ENCODE measurements around the gene CREG1.

The CREG1 gene

DNA sequence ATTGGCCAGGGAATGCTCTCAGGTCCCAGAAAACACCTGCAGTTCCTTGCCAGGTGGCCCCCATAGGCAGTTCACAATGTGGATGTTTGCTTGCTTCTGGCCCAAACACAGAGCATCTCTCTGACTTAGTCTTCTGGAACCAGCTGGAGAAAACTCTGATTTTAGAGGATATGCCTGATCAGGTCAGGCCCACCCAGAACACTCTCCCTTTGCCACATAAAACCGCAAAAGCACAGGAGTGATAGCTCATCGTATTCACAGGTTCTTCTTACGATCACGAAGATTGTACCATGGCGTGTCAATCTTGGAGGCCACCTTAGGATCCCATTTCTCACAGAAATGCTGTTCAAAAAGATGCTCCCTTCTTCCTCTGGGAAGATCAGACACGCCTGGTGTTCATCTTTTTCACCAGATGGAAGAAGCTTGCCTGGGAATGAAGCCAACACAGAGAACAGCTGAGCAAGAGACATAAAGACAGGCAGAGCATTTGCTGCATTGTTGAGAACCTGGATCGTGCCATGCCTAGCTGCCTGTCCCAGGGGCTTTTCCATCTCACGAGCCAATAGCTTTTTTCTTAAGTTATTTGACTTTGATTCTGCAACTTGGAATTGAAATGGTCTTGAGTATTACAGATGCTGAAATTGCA, 23.6 kb downstream of the CREG1 start:
- no peak for DNase-seq

GRCh38 chr1:167528057-167528728, 25.4 kb downstream of the CREG1 start:
- DNase-seq, result no peak

GRCh38 chr1:167526667-167527383, 26.7 kb downstream of the CREG1 start:
- DNase-seq, result no peak

DNA sequence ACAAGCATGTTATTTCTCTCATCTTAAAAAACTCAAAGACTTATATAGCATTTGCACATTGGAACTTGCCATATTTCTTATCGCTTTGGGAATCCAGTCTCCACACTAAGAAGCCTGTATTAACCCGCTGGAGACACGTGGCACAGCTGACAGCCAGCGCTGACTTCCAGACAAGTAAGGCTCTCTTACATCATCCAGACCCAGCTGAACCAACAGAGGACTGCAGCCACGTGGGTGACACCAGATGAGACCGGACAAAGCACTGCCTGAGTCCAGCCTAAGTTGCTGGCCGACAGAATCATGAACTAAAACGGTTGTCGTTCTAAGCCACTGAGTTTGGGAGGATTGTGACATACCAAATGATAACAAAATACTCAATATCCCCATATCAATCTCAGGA, 28.9 kb downstream of the CREG1 start:
- no peak for DNase-seq

DNA sequence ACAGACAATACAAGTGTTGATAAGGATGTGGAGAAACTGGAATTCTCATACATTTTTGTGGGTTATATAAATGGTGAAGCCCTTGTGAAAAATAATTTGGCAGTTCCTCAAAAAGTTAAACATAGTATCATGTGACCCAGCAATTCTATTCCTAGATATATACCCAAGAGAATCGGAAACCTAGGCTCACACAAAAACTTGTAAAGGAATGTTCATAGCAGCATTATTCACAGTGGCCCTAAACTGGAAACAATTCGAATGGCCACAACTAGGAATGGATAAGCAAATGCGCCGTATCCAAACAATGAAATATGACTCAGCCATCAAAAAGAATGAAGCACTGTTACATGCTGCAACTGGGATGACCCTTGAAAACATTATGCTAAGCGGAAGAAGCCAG, 31.3 kb downstream of the CREG1 start:
- no peak for DNase-seq

- DNase-seq, result no peak
These were observed 32.8 kb downstream of the CREG1 start for GRCh38 chr1:167520711-167521206.

DNA sequence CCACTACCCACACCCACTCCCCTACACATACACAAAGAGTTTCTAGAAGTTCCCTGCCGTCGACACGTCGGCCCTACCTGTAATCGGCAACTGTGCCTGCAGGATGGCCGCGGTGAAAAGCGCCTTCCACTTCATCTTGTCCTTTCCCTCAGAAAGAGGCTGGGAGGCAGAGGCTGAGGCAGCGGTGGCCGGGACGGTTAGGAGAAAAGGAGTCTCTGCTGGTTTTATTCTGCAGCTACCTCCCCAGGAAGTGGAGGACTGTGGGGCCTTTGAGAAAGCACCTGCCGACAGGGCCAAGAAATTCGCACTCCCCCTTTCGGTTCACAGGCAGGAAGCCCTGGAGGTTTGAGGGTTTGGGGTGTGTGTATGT, 35.2 kb downstream of the CREG1 start, which contains the start of gene CD247:
Gene CD247, minus strand, starts transcription at position 199 of the 370 bp plus-strand sequence. Its CDS starts 64 bp downstream, at position 135.
- no peak for DNase-seq

- no peak for DNase-seq
These were observed 35.8 kb downstream of the CREG1 start for GRCh38 chr1:167517535-167518330.

DNA sequence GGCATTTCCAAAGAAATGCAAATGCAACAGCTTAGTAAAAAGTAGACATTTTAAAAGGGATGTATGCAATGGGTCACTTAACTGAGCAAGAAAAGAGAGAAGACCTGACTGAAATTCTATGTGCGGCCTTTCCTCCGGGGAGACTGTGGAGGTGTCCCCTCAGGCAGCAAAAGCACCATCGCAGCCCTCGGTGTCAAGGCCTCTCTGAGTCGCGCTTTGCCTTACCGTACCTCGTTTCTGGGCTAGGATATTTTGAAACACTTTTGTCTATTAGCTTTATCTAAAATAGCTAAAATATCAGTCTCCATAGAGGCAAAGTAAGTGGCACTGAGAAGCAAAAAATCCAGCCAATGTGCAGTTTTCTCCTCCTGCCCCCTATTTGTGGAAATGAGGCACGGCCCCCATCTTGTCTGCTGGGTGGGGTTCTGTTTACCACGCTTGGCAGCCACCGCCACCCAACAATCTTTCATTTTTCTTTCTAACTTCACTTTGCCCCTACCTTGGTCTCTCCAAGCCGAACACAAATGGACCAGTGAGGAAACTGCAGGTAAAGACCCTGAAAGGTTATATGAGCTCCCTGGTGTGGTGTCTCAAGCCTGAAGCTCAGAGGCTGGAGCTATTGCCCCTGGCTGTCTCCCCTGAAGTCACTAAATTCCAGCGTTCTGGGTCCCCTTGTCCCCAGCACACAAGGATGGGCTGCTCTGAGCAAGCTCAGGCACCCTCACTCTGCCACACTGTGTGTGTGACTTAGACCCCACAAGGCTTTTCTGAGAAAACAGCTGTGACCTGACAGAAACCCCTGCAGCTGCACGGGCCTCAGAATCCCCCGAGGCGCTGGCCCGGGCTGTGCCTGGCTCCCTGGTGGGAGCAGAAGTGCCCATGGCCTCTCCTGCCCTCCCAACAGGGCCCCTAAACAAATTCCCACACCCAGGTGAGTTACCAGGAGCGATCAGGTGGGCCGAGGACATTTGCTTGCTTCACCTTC, 36.9 kb downstream of the CREG1 start:
- no peak for DNase-seq

- DNase-seq, result no peak
These were observed 37.7 kb downstream of the CREG1 start for GRCh38 chr1:167515893-167516321.

DNA sequence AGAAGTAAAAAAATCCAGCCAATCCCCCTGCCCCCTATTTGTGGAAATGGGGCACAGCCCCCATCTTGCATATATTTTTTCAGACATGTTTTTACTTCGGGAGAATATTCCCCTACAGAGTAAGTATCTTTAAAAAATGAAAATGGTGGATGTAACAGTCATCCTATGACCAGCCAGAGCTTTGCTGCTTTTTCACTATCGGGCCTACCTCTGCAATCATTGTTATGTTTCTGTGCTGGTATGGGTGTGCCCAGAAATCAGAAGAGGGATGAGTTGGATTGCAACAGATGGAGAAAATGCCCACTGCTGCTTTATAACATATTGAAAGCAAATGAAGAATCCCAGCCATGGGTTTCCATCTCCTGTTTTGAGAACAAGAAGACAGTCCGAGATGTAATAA, 38.1 kb downstream of the CREG1 start:
- no peak for DNase-seq

GRCh38 chr1:167514288-167514687, 39.3 kb downstream of the CREG1 start:
- no peak for DNase-seq

DNA sequence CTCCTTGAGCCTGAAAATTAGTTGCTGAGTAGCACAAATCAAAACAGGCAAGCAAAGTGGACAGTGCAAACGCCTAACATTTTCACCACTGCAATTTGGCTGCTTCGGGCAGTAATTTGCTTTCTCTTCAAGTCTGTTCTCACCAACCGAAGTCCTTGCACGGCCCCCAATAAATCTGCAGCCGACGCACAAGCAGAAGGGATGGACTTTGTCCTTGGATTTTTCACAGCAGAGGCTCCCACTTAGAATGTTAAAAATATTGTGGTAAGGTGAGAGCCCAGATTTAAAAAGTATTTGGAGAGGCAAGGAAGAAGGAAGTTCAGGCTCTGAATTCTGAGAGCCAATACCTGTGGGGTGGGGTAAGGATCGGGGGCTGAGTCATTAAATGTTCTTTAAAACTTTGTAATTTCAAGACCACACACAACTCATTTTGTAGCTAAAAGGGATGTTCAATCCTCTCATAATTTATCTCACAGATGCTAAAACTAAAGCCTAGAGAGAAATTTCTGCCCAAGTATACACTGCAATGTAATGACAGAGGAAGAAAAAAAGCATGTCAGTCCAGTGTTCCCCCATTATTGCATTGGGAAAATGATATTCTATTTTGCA, 41.4 kb downstream of the CREG1 start:
- DNase-seq, result no peak

DNA sequence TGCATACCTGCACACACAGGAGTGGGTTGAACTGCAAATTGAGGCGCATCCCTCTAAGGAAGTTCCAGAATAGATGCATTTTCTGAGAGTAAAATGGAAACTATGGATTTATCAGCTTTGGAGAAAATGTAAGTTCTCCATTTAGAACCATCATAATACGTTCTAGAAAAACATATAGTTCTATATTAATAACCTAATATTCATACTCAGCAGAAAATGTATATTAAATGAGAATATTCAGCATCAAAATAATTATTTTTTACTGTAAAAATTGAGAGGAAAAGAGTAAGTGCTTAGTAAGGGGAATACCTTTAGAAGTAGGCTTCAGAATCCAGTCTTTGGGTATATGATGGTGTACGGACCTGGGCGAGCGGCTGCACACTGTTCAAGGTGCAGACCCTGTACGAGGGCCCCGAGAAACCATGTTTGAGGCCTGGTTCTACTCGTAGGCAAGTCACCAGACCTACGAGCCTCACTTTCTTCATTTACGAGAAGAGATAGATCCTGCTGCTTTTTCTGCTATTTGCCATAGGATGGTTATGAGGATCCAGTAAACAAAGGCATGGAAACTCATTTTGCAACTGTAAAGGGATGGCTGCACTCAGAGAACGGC, 42.1 kb downstream of the CREG1 start:
- DNase-seq, result no peak

GRCh38 chr1:167510881-167511280, 42.7 kb downstream of the CREG1 start:
- DNase-seq, result no peak

GRCh38 chr1:167510244-167510643, 43.3 kb downstream of the CREG1 start:
- DNase-seq, result no peak

DNA sequence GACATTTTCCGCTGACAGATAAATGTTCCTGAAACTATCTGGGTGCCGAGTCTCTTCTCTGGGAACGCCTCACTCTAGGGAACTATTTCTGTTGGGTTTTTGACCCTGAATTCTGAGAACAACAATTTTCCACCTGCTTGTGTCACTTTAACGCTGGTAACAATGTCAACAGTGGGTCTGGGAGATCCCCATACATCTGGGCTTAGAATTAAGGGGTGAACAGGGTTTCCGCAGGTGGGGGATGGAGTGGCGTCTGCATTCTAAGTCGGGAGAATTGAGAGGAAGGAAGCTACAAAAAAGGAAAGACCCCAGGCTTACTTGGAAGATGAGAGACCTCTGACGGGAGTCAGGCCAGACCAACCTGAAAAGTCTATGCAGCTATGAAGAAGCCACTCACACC, 44.0 kb downstream of the CREG1 start:
- DNase-seq, result no peak

DNA sequence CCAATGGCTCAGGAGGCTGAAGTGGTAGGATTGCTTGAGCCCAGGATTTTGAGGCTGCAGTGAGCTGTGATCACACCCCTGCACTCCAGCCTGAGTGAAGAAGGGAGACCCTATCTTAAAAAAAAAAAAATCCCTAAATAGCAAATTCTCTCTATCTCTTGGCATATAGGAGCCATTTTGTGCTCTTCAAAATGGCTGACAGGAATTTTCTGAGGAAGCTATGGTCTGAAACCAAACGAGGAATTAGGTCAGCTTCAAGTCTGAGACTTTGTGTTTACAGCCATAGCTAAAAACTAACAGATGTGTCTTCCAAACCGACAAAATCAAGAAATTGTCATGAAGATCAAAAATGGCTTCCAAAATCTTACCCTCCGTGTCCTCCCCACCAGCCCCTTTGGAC, 45.8 kb downstream of the CREG1 start:
- DNase-seq, result no peak

GRCh38 chr1:167504467-167504827, 49.1 kb downstream of the CREG1 start:
- no peak for DNase-seq

DNA sequence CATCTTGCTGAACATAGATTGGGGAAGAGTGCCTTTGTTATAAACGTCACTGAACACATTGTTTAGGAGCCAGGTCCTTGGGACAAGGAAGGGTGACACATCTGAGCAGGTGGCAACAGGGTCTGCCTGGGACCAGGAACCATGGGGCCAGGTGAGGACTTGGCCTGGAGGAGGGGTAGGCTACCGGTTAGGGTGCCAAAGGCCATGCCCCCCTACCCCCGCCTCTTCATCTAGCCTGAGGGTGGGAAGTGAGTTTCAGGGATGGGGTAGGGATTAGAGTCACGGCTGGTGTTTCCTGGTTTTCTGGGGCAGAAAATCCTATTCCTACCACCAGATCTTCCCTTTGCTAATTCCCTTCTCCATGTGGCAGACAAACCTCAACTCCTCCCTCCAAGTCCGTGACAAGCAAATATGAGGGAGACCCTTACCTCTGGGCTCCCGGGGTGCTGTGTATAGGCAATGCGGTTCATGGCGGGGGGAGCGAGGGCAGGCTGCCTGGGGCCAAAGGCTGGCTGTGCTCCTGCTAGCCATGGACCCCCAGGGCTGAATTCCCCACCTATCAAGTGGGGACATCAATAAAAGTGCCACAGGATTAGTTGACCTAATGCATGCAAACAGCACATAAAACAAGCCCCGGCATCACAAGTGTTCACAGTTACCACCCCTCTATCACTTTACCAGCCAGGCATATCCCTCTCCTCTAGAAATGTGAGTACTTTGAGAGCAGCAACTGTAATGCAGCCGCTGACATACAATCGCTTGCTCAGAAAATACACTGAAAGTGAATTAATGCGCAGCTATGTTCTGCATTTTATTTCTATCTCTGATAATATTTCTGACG, 49.7 kb downstream of the CREG1 start:
- DNase-seq, result no peak
